Cardiac muscle cell (in vitro differentiated cells and primary cell): ENCODE measurements around the gene TJP2. TPM values are rescaled to one million over a fixed set of nuclear protein-coding genes. Genes with fewer than 3 reads are reported as not detected.
A peak's percentile ranks its signal among the peaks of the same experiment; 100 is the strongest.

ENCODE experiments used
- DNase-seq, 2 donors: peaks; one replicate each; pipeline versions ENCODE4 v3.0.0 to v3.0.0-alpha.2; 2010 to 2017; ENCODE audit warnings: low read depth in 1 of 2, low spot score in 1 of 2
- H3K27ac ChIP-seq: fragments of 200-600 bp; sonication (generic); 2 replicates; pipeline ENCODE4 v1.5.1; 2016
- H3K27me3 ChIP-seq: fragments of 200-600 bp; sonication (generic); 2 replicates; pipeline ENCODE4 v1.6.0; 2016; ENCODE audit warnings: control low read depth
- H3K36me3 ChIP-seq: fragments of 200-600 bp; sonication (generic); 2 replicates; pipeline ENCODE4 v1.5.1; 2016; ENCODE audit warnings: control low read depth
- H3K4me1 ChIP-seq: fragments of 200-600 bp; sonication (generic); 2 replicates; pipeline ENCODE4 v1.8.1; 2017; ENCODE audit warnings: low read depth, mild to moderate bottlenecking, mixed run types
- H3K4me3 ChIP-seq: fragments of 200-600 bp; sonication (generic); 2 replicates; pipeline ENCODE4 v1.5.1; 2016; ENCODE audit warnings: mild to moderate bottlenecking
- H3K9me3 ChIP-seq: fragments of 200-600 bp; sonication (generic); 2 replicates; pipeline ENCODE4 v1.5.1; 2017; ENCODE audit warnings: low read depth, mild to moderate bottlenecking, control low read depth
- CTCF ChIP-seq: IDR thresholded peaks from 2 replicates; pipeline ENCODE4 v1.5.1; 2012; ENCODE audit warnings: low read depth, mild to moderate bottlenecking, low read length
- polyA plus RNA-seq: library from polyadenylated mRNA; unstranded; fragments of >200 nt; fragmentation: Nextera tagmentation; extraction: Ambion mirVana; gene quantifications from 2 replicates; pipeline ENCODE4 v1.2.1, GENCODE V29; 2016
- total RNA-seq: library from RNA; depleted of rRNA; stranded (reverse); fragments of >200 nt; gene quantifications from 2 replicates; pipeline ENCODE4 v1.2.3, GENCODE V29; 2016

Gene TJP2
- total and polyA plus RNA-seq, 2 experiments from 2014 or later: 69.3 to 102 TPM

- no peaks in the 10 kb centered on the region for H3K27me3 ChIP-seq
- H3K4me3 ChIP-seq: no peak overlapping the region
- peaks cover 52% of the 10 kb centered on the region for H3K4me1 ChIP-seq
- no peak for TF ChIP-seq CTCF
- no peak overlapping the region for H3K27ac ChIP-seq
- H3K9me3 ChIP-seq: no peaks in the 10 kb centered on the region
- H3K36me3 ChIP-seq: no peaks in the 10 kb centered on the region
- DNase-seq: no peak
Observed at GRCh38 chr9:69179037-69179436, 5.0 kb downstream of the TJP2 start.

GRCh38 chr9:69180200-69180599, 6.1 kb downstream of the TJP2 start:
- Histone ChIP-seq H3K9me3 (no peaks in the 10 kb centered on the region), H3K4me1 (peaks cover 57% of the 10 kb centered on the region), H3K27me3 (no peaks in the 10 kb centered on the region), H3K4me3 (no peak overlapping the region), H3K36me3 (no peaks in the 10 kb centered on the region), H3K27ac (peak overlapping the region; percentile 92)
- DNase-seq: no peak
- no peak for TF ChIP-seq CTCF

GRCh38 chr9:69180670-69181069, 6.6 kb downstream of the TJP2 start:
- no peaks in the 10 kb centered on the region for H3K27me3 ChIP-seq
- peak overlapping the region; percentile 92 for H3K27ac ChIP-seq
- H3K4me3 ChIP-seq: no peak overlapping the region
- H3K9me3 ChIP-seq: no peaks in the 10 kb centered on the region
- no peak for TF ChIP-seq CTCF
- H3K36me3 ChIP-seq: no peaks in the 10 kb centered on the region
- peak in 1 of 2 donors; percentile 93 for DNase-seq
- peaks cover 53% of the 10 kb centered on the region for H3K4me1 ChIP-seq

- Histone ChIP-seq H3K4me1 (peaks cover 55% of the 10 kb centered on the region), H3K27ac (peak overlapping the region; percentile 92)
- TF ChIP-seq CTCF: no peak
Observed at GRCh38 chr9:69181908-69182353, 7.9 kb downstream of the TJP2 start.

GRCh38 chr9:69184266-69184665, 10.2 kb downstream of the TJP2 start:
- DNase-seq: no peak
- H3K4me1 ChIP-seq: peaks cover 63% of the 10 kb centered on the region
- no peaks in the 10 kb centered on the region for H3K36me3 ChIP-seq
- no peak overlapping the region for H3K4me3 ChIP-seq
- H3K27me3 ChIP-seq: no peaks in the 10 kb centered on the region
- no peaks in the 10 kb centered on the region for H3K9me3 ChIP-seq
- H3K27ac ChIP-seq: peak overlapping the region; percentile 92
- TF ChIP-seq CTCF: no peak

More at GRCh38 chr9:69181908-69182353, 7.9 kb downstream of the TJP2 start:
- no peak overlapping the region for H3K4me3 ChIP-seq
- H3K36me3 ChIP-seq: no peaks in the 10 kb centered on the region
- no peaks in the 10 kb centered on the region for H3K9me3 ChIP-seq
- no peaks in the 10 kb centered on the region for H3K27me3 ChIP-seq
- DNase-seq: peak in 1 of 2 donors; percentile 86
